NB4 (cell line): Measurements from ENCODE around the gene LHX2.

Source experiments
- CTCF ChIP-seq: IDR thresholded peaks from one replicate; pipeline ENCODE4 v1.5.1; 2012; ENCODE audit warnings: low read depth, low read length
- MAX ChIP-seq: IDR thresholded peaks from 2 replicates; pipeline ENCODE4 v1.6.1; 2011; ENCODE audit warnings: low read depth, low read length

GRCh38 chr9:124044448-124044847 is 32.9 kb downstream of the LHX2 start:
- no peak for TF ChIP-seq MAX
- no peak for TF ChIP-seq CTCF
